GM21423 (cell line): ENCODE measurements around the gene POLR2E.

ENCODE experiments used
- ATAC-seq: cut with Tn5 transposase; IDR thresholded peaks from one replicate; pipeline ENCODE4 v1.9.1; 2021; ENCODE audit warnings: mild to moderate bottlenecking, moderate library complexity; ENCODE audit not compliant: unreplicated experiment

The POLR2E gene

DNA sequence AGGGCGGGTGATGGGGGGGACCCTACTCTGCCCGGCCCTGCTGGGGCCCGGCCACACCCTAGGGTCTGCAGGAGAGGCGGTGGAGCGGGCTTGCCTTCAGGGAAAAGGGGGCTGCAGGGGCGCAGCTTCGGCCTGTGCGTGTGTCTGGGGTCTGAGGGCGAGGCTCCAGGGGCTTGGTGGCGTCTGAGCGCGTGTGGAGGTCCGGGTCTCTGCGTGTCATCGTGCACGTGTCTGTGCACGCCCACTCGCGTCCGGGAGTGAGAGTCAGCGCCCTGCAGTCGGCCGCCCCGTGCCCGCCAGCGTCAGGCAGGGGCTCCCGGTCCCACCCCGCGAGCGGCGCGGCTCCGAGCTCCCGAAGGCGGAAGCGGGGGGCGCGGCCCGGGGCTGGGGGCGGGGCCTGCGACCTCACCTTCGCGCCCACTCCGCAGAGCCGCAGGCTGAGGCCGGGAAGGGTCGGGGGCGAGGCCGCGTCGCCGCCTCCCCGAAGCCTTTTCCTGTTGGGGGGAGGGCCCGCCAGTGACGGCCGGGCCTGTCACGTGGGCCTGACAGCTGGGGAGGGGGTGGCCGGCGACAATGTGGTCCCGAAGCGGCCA is 28.3 kb downstream of the POLR2E start, which contains the start of gene ARHGAP45:
Gene ARHGAP45 (plus strand): TSS at position 420 of the 593 bp plus-strand sequence. CDS start 239 bp downstream, outside the sequence.
- ATAC-seq: peak; percentile 37

DNA sequence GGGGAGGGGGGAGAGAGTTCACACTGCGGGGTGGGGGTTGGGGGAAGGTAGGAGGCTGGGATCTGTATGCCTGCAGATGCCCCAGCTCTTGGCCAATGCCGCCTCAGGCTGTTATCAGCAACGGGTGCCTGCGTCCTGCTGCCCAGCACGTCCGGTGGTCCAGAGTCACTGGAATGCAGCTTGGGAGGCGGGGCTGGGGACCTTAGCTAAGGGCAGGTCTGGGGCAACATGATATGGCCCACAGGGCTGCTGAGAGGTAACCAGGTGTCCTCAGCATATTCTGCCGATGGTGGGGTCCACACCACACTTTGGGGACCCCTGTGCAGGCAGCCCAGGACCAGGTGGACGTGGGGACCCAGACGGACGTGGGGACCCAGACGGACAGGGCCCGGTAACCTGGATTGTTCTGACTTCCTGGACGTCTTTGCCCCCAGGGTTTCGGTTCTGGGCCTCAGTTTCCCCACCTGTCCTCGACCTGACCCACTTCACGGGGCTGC is 28.9 kb downstream of the POLR2E start:
- no peak for ATAC-seq

DNA sequence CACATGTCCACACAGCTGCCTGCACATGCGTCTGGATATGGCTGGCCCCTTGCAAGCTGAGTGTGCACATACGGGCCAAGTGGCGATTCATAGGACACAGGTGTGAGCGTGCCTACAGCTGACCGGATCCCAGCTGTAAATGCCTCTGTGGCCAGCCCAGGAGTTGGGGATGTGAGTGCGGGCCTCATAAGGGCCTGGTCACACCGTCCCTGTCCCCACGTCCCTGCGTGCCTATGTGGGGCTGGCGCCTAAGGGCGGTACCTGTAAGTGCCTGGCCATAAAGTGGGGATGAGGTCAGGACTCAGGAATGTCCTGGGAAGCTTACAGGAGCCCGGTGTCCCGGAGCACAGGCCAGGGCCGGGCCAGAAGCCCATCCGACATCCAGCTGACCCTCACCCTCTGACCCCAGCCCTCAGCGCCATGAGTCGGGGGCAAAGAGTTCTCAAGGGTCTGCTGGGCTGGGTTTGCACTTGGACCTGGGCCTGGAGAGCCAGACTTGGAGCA is 29.5 kb downstream of the POLR2E start:
- ATAC-seq: no peak

DNA sequence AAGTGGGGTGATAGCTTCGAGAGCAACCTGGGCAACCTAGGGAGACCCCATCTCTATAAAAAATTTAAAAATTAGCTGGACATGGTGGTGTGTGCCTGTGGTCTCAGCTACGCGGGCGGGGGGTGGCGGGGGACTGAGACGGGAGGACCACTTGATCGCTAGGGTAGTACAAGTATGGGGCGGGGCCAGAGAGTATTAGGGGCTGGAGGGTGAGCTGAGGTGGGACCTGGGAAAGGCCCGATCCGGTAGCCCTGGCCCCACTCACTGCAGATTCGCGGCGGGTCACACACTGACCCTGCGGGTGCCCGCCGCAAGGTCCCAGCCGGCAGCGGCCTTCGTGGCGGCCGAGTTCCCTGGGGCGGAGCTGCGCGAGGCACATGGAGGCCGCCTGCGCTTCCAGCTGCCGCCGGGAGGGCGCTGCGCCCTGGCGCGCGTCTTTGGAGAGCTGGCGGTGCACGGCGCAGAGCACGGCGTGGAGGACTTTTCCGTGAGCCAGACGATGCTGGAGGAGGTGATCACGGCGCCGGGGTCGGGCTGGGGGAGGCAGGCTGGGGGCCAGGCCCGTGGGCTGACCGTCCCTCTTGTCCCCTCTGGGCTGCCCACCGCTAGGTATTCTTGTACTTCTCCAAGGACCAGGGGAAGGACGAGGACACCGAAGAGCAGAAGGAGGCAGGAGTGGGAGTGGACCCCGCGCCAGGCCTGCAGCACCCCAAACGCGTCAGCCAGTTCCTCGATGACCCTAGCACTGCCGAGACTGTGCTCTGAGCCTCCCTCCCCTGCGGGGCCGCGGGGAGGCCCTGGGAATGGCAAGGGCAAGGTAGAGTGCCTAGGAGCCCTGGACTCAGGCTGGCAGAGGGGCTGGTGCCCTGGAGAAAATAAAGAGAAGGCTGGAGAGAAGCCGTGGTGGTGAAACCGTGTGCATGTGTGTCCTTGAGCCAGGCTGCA is 30.2 kb downstream of the POLR2E start:
- no peak for ATAC-seq

DNA sequence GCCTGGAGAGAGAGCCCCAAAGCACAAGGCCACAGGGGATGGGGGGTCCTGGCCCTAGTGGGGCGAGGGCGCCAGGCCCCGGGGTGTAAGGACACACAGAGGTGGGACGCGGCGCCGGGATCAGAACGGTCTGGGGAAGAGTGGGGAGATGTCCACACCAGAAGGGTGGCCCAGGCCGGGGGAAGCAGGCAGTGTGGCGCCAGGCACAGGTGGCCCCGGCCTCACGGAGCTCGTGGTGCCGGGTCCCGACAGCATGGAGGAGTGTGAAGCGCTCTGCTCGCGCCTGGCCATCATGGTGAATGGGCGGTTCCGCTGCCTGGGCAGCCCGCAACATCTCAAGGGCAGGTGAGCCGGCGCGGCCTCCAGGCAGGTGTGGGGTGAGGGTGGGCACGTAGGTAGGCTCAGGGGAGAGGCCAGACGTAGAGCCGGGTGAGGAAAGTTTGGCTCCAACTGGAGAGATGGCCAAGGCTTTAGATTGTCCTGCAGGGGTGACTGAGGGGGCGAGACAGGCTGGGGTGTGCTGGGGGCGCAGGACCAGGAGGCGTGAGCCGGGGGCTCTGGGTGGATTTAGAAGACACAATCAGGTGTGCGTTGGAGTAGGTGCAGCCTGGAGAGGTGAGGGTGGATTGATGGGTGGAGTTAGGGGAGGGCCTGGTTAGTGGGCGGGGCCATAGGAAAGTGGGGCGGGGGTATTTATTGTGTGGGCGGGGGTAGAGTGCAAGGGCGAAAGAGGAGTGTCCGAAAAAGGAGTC is 31.1 kb downstream of the POLR2E start:
- no peak for ATAC-seq

DNA sequence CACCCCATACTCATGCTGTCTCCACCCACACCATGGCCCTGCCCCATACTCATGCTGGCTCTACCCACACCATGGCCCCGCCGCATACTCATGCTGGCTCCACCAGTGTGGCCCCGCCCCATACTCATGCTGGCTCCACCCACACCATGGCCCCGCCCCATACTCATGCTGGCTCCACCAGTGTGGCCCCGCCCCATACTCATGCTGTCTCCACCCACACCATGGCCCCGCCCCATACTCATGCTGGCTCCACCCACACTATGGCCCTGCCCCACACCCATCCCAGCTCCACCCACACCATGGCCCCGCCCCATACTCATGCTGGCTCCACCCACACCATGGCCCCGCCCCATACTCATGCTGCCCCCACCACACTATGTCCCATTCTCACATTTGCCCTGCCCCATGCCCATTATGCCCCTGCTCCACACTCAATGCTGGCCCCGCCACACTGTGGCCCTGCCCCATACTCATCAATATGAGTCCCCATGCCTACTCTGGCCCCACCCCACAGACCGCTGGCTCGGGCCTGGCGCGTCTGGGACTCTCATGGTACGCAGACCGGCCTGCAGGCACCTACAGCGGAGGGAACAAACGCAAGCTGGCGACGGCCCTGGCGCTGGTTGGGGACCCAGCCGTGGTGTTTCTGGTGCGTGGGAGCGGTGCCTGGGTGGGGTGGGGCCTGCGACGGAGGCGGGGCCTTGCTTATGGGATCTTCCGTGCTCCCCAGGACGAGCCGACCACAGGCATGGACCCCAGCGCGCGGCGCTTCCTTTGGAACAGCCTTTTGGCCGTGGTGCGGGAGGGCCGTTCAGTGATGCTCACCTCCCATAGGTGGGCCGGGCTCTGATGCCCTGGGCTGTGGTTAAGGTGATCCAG is 31.9 kb downstream of the POLR2E start:
- ATAC-seq: no peak

DNA sequence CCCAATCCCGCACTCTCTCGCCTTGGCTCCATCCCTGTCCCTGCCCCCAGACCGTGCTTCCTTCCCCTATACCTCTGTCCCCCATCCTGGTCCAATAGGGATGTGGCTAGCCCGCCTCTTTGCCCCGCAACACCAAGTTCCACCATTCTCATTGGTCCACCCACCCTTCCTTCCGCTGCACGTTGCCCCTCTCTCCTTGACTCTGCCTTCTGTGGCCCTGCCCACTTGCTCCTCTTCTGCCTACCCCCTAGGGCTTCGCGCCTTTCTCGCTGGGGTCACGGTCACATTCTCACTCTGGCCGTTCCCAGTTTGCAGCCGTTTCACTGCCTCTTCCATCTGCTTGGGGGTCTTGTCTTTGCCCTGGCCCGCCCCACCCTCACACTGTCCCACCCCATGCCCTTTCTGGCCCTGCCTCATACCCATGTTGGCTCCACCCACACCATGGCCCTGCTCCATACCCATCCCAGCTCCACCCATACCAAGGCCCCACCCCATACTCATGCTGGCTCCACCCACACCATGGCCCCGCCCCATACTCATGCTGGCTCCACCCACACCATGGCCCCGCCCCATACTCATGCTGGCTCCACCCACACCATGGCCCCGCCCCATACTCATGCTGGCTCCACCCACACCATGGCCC is 32.7 kb downstream of the POLR2E start:
- ATAC-seq: no peak

DNA sequence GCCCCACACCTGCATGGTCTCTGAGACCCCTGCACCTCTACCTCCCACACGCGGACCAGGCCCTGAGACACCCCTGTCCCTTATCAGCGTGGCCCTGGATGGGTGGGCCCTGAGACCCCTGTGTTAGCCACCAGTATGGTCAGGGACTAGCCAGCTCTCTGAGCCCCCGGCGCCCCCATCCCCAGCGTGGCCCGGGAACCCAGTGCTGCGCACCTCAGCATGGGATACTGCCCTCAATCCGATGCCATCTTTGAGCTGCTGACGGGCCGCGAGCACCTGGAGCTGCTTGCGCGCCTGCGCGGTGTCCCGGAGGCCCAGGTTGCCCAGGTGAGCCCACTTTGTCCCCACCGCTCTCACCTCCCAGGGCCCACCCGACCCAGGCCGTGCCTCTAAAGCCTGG is 33.2 kb downstream of the POLR2E start:
- no peak for ATAC-seq

DNA sequence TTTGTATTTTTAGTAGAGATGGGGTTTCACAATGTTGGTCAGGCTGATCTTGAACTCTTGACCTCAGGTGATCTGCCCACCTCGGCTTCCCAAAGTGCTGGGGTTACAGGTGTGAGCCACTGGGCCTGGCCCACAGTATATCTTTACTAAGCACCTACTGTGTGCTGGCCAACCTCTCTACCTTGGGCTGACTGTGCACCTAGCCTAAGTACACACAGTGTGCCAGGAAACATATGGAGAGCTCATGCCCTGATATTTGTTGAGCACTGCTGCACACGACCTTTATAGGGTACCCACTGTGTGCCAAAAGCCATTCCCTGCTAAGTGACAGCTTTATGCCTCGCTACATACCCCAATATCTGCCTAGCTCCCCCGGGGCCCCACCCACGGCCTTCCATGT is 34.5 kb downstream of the POLR2E start:
- no peak for ATAC-seq

DNA sequence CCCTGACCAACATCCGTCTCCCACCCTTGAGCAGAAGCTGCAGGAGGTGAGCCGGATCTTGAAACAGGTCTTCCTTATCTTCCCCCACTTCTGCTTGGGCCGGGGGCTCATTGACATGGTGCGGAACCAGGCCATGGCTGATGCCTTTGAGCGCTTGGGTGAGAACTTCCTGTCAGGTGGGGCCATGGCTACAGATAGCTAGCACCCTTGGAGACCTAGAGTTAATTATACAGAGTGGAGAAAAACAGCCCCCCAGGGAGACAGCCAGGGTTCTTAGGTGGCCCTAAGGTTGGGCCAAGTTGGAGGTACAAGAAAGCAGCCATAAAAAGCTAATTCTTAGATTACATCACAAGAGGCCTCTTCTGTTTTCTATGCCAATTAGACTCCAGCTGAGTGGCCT is 37.1 kb downstream of the POLR2E start:
- ATAC-seq: no peak

DNA sequence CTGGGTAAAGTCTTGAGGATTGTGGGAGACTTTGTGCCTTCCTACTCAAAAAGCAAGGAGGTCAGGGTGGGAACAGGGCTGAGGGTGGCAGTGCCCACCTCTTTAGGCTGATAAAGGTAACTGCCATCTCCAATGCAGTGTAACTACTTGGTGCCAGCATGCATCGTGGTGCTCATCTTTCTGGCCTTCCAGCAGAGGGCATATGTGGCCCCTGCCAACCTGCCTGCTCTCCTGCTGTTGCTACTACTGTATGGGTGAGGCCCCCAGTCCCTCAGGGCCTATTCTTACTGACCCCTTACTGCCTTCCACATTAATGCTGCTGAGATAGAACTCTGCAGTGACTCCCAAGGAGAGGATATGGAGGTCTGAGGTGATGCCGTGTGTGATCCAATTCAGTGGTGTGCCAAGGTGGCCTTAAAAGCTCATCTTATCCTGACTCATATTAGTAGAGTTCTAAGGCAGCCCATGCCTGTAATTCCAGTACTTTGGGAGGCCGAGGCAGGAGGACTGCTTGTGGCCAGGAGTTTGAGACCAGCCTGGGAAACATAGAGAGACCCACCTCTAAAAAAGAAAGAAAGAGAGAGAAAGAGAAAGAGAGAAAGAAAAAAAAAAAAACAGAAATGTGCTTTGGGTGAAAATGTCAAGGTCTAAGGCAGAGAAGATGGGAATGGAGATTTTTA is 37.9 kb downstream of the POLR2E start:
- no peak for ATAC-seq

DNA sequence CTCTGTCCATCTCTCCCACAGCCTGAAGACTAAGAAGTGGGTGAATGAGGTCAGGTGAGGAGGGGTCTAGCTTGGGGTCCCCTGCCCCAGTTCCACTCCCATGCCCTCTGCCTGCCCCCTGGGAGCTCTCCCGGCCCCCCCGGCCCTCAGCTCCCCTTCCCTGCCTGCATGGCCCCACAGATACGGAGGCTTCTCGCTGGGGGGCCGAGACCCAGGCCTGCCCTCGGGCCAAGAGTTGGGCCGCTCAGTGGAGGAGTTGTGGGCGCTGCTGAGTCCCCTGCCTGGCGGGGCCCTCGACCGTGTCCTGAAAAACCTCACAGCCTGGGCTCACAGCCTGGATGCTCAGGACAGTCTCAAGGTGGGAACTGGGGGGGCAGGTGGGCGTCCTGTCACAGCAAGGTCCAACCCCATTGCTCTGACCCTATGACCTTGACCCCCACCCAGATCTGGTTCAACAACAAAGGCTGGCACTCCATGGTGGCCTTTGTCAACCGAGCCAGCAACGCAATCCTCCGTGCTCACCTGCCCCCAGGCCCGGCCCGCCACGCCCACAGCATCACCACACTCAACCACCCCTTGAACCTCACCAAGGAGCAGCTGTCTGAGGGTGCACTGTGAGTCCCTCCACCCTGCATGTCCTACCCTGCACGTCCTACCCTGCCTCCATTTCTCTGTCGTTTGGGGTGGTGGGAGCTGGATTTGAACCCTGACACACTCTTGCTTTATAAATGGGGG is 39.1 kb downstream of the POLR2E start:
- ATAC-seq: no peak

DNA sequence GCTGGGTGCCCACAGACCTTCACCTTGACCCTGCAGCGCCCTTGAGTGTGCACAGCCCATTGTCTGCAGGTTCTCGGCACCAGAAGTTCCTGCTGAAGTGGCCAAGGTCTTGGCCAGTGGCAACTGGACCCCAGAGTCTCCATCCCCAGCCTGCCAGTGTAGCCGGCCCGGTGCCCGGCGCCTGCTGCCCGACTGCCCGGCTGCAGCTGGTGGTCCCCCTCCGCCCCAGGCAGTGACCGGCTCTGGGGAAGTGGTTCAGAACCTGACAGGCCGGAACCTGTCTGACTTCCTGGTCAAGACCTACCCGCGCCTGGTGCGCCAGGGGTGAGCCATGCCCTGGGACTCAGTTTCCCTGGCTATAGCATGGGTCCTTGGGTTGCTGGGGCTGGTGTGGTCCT is 40.1 kb downstream of the POLR2E start:
- ATAC-seq: no peak

DNA sequence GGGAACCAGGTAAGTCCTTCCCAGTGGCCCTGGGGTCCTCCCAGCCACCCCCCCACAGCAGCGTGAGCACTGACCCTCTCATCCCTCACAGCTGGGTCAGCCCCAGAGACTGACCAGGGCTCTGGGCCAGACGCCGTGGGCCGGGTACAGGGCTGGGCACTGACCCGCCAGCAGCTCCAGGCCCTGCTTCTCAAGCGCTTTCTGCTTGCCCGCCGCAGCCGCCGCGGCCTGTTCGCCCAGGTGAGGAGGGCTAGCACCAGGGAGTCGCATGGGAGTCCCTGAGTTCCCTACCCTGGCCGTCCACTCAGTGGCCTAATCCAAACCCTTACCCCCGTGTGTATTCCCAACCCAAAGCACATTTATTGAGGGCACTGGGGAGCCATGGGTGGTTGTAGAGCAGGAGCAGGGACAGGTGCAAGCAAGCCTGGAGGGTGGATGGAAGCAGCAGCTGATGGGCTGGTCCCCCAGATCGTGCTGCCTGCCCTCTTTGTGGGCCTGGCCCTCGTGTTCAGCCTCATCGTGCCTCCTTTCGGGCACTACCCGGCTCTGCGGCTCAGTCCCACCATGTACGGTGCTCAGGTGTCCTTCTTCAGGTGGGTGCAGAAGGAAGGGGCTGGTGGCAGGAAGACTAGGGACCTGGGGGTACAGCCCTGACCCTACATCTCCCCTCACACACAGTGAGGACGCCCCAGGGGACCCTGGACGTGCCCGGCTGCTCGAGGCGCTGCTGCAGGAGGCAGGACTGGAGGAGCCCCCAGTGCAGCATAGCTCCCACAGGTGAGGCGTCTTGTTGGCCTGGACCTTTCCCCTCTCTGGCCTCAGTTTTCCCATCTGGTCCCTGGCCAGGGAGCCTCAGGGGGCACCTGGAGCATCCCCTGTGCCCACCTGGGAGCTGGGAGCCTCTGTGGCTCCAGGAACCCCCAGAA is 40.8 kb downstream of the POLR2E start:
- no peak for ATAC-seq

DNA sequence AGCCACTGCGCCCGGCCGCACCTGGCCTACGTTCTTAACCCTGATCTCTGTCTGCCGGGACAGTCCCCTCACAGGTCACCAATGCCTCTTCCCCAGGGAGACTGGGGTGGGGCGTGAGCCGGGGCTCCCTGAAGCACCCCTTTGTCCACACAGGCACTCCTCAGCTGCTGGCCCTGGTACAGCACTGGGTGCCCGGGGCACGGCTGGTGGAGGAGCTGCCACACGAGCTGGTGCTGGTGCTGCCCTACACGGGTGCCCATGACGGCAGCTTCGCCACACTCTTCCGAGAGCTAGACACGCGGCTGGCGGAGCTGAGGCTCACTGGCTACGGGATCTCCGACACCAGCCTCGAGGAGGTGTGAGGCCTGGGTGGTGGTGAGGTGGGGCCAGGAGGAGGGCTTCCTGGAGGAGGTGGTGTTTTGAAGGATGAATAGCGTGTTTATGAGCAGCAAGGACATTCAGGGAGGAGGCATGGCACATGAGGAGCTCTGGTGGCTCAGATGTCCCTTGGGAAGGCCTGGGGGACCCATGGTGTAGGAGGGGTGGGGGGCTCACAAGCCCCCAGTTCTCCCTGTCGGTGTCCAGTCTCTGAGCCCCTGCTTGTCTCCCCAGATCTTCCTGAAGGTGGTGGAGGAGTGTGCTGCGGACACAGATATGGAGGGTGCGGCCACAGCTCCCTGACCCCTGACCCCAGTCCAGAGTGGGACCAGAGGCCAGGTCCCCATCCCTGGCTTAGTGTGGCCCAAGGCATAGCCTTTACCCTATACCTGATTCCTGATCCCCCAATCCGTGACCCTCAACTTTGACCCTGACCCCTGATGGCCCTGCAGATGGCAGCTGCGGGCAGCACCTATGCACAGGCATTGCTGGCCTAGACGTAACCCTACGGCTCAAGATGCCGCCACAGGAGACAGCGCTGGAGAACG is 41.7 kb downstream of the POLR2E start:
- no peak for ATAC-seq

DNA sequence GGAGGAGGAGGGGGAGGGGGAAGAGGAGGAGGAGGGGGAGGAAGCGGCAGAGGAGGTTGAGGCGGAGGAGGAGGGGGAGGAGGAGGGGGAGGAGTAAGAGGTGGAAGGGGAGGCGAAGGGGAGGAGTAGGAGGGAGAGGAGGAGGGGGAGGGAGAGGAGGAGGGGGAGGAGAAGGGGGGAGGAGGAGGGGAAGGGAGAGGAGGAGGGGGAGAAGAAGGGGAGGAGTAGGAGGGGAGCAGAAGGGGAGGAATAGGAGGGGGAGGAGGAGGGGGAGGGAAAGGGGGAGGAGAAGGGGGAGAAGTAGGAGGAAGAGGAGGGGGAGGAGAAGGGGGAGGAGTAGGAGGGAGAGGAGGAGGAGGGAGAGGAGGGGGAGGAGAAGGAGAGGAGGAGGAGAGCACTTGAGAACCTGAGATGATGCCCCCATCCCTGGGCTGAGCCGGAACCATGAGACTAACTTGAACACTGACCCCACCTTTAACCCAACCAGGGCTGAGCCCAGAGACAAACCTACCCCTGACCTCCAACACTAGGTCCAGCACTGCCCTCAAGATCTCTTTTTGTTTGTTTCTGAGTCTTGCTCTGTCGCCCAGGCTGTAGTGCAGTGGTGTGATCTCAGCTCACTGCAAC is 42.7 kb downstream of the POLR2E start:
- ATAC-seq: no peak
